AG04450 (cell line): ENCODE measurements around the gene CCDC91. TPM values are rescaled to one million over a fixed set of nuclear protein-coding genes. Genes with fewer than 3 reads are reported as not detected.

ENCODE experiments used
- CTCF ChIA-PET: fragments of 300-600, 350-600 bp; formaldehyde crosslinking; extraction: SDS; loops from one replicate; lab custom pipeline; 2022; ENCODE audit warnings: antibody characterized with exemption, inconsistent platforms; lab: Charles Lee
- POLR2A ChIA-PET: fragments of 350-600 bp; formaldehyde crosslinking; extraction: SDS; loops from one replicate; lab custom pipeline; 2021; ENCODE audit warnings: antibody characterized with exemption, inconsistent platforms; lab: Yijun Ruan, JAX
- DNase-seq: peaks from one replicate; pipeline ENCODE4 v3.0.0-alpha.2; 2011; ENCODE audit warnings: low read depth, low spot score
- H3K27ac ChIP-seq: one replicate; pipeline ENCODE4 v1.5.1; 2012; ENCODE audit warnings: low read depth, low read length, control low read depth
- H3K27me3 ChIP-seq: one replicate; pipeline ENCODE4 v1.6.0; 2012; ENCODE audit warnings: low read length; ENCODE audit not compliant: control insufficient read depth, insufficient read depth
- H3K4me3 ChIP-seq: 2 replicates; pipeline ENCODE4 v1.5.1; 2011; ENCODE audit warnings: mild to moderate bottlenecking, low read depth, low read length, control low read depth
- H3K9me3 ChIP-seq: 2 replicates; pipeline ENCODE4 v1.5.1; 2012; ENCODE audit warnings: low read length; ENCODE audit not compliant: control insufficient read depth, insufficient read depth
- CTCF ChIP-seq: IDR thresholded peaks from 2 replicates; pipeline ENCODE4 v1.5.1; 2011; ENCODE audit warnings: low read depth, low read length, control low read depth, inconsistent platforms
- polyA plus RNA-seq: library from polyadenylated mRNA; depleted of rRNA; stranded (reverse); fragments of >200 nt; gene quantifications from 2 replicates; pipeline ENCODE4 v1.2.3, GENCODE V29; 2011; rRNA removed
- small RNA-seq: library from RNA; depleted of rRNA; stranded (forward); fragments of <200 nt; gene quantifications from one replicate; pipeline ENCODE3, GENCODE V24; 2012; ENCODE audit warnings: low read depth; ENCODE audit not compliant: insufficient read length

The CCDC91 gene
- polyA plus RNA-seq, 1 experiment, result 21.0 TPM

DNA sequence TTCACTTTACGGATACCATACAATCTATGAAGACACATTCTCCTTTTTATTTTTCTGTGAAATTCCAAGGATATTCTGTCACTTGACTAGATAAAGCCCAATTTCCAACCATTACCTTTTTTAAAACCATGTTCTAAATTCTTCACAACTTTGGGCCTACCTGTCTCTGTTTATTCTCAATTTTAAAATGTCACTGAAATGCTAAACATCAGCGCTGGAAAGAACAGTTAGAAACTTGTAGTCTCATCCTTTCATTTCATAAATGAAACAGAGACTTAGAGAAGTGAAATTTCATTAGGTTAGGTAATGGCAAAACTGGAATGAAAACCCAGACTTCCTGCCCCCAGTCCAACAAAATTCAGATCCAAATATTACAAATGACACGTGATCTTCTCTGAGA is 396.2 kb downstream of the CCDC91 start:
- POLR2A ChIA-PET, result no interaction called here
- TF ChIP-seq CTCF, result no peak
- H3K27ac ChIP-seq, result no peak overlapping the region
- H3K9me3 ChIP-seq, result no peaks in the 10 kb centered on the region
- DNase-seq, result no peak
- no peak overlapping the region for H3K4me3 ChIP-seq
- no peaks in the 10 kb centered on the region for H3K27me3 ChIP-seq
- CTCF ChIA-PET, result no interaction called here

- ChIA-PET POLR2A (no interaction called here), CTCF (no interaction called here)
- Histone ChIP-seq H3K27ac (no peak overlapping the region), H3K4me3 (no peak overlapping the region), H3K9me3 (no peaks in the 10 kb centered on the region), H3K27me3 (no peaks in the 10 kb centered on the region)
- TF ChIP-seq CTCF, result no peak
- DNase-seq, result no peak
Measured at GRCh38 chr12:28591831-28592230, 401.6 kb downstream of the CCDC91 start.

Small RNA genes within 50 kb of the gene (small RNA-seq; reads per million reads assigned to genes)
- gene RNA5SP355 (5.6 reads per million, percentile 54 among the genes with 10 or more reads in this experiment), gene RNU4-54P (not detected)

Other genes with a start within 250 kb of the CCDC91 start
- gene PTHLH, start 217.7 kb upstream of the CCDC91 start, polyA plus RNA-seq, result 1.5 and 1.9 TPM in 2 replicates